K562 (cell line): ENCODE results near the gene MTG2. TPM values are rescaled to one million over a fixed set of nuclear protein-coding genes. Genes with fewer than 3 reads are reported as not detected.

Experiments used
- ATAC-seq: fragments of 200-7000 bp; cut with Tn5 transposase; 3 replicates; pipeline ENCODE4 v1.9.1; 2020; ENCODE audit warnings: moderate library complexity
- BruUV-seq: library from RNA; stranded (reverse); fragments of 400-500 nt; replicated peaks from 2 replicates; lab custom pipeline; 2021; lab: Mats Ljungman, UMichigan
- CTCF ChIA-PET: fragments of 300-600 bp; formaldehyde crosslinking; extraction: SDS; loops from one replicate; lab custom pipeline; 2021; ENCODE audit warnings: low intra/inter-chr PET ratio; lab: Yijun Ruan, JAX
- POLR2A ChIA-PET: fragments of 300-600, 350-650 bp; sonication (Branson Sonifier 250); formaldehyde crosslinking; extraction: SDS; loops from one replicate; lab custom pipeline; 2021; ENCODE audit warnings: antibody characterized with exemption, inconsistent platforms; lab: Yijun Ruan, JAX
- DNase-seq, 4 experiments: peaks; one replicate each; pipeline versions ENCODE4 v3.0.0 to v3.0.0-alpha.2; 2011 to 2018; ENCODE audit warnings: low spot score in 3 of 4, mixed read lengths in 3 of 4; ENCODE audit errors: extremely low read depth in 1 of 4
- FAIRE-seq: peaks from 2 replicates; lab custom pipeline; 2011; peaks lifted over from hg19 to GRCh38; lab: Jason Lieb, UNC
- H2AFZ ChIP-seq: 2 replicates; pipeline ENCODE4 v1.6.0; 2011; ENCODE audit warnings: low read depth, low read length, control low read depth, inconsistent platforms
- H3K27ac ChIP-seq: fragments of 200-600 bp; 3 replicates; pipeline ENCODE4 v1.8.0; 2011; ENCODE audit warnings: low read depth, mild to moderate bottlenecking, control low read depth, inconsistent platforms, low read length, moderate library complexity, mixed read lengths; ENCODE audit errors: extremely low read depth
- H3K27me3 ChIP-seq, 2 experiments: fragments of 300-600 bp in 1 of 2; 2 replicates in 1 of 2; 3 replicates in 1 of 2; pipeline versions ENCODE4 v1.6.0 to v1.8.0; 2011; ENCODE audit warnings: inconsistent platforms in 2 of 2, low read length in 2 of 2, mild to moderate bottlenecking in 1 of 2, mixed read lengths in 1 of 2, moderate library complexity in 1 of 2; ENCODE audit not compliant: control insufficient read depth in 2 of 2, insufficient read depth in 2 of 2
- H3K36me3 ChIP-seq: fragments of 300-600 bp; 3 replicates; pipeline ENCODE4 v1.8.0; 2011; ENCODE audit warnings: mild to moderate bottlenecking, low read length, inconsistent platforms; ENCODE audit not compliant: control insufficient read depth, insufficient read depth
- H3K4me1 ChIP-seq, 2 experiments: fragments of 200-600 bp in 1 of 2; replicated peaks in 1 of 2; 2 replicates in 1 of 2; 3 replicates in 1 of 2; pipeline versions ENCODE4 v1.5.1 to v1.8.0; 2011; ENCODE audit warnings: inconsistent platforms in 2 of 2, low read length in 2 of 2, mild to moderate bottlenecking in 1 of 2, mixed read lengths in 1 of 2, moderate library complexity in 1 of 2; ENCODE audit not compliant: control insufficient read depth in 2 of 2, insufficient read depth in 2 of 2
- H3K4me2 ChIP-seq: 2 replicates; pipeline ENCODE4 v1.6.1; 2011; ENCODE audit warnings: low read length, control low read depth, inconsistent platforms, mixed read lengths; ENCODE audit not compliant: insufficient read depth
- H3K4me3 ChIP-seq: fragments of 200-600 bp; sonication (generic), shearing (Covaris generic); 2 replicates; pipeline ENCODE4 v1.5.1; 2016; ENCODE audit warnings: control low read depth, inconsistent platforms
- H3K79me2 ChIP-seq: fragments of 200-600 bp; 3 replicates; pipeline ENCODE4 v1.8.0; 2011; ENCODE audit warnings: low read length, inconsistent platforms; ENCODE audit not compliant: control insufficient read depth, insufficient read depth
- H3K9ac ChIP-seq, 2 experiments: 2 replicates each; pipeline versions ENCODE4 v1.6.0 to v1.6.1; 2011; ENCODE audit warnings: low read depth in 2 of 2, low read length in 2 of 2, control low read depth in 1 of 2, inconsistent platforms in 1 of 2, mild to moderate bottlenecking in 1 of 2, mixed read lengths in 1 of 2; ENCODE audit not compliant: insufficient read depth in 1 of 2
- H3K9me1 ChIP-seq: one replicate; pipeline ENCODE4 v1.6.0; 2011; ENCODE audit warnings: inconsistent platforms, mild to moderate bottlenecking, low read length, moderate library complexity; ENCODE audit not compliant: control insufficient read depth, insufficient read depth
- H3K9me3 ChIP-seq: replicated peaks from 2 replicates; pipeline ENCODE4 v1.5.1; 2011; ENCODE audit warnings: low read depth, low read length, inconsistent platforms; ENCODE audit not compliant: control insufficient read depth, insufficient read depth
- H4K20me1 ChIP-seq: replicated peaks from 2 replicates; pipeline ENCODE4 v1.6.1; 2011; ENCODE audit warnings: low read length, inconsistent platforms, mixed read lengths; ENCODE audit not compliant: control insufficient read depth, insufficient read depth
- CEBPG ChIP-seq, 3 experiments: fragments of 200-800 bp in 1 of 3; sonication (Bioruptor generic) in 1 of 3; sonication (generic) in 1 of 3; formaldehyde crosslinking in 1 of 3; IDR thresholded peaks in 2 of 3; conservative IDR thresholded peaks in 1 of 3; 2 replicates each; pipeline versions ENCODE4 v1.6.1 to v1.8.0; 2016 to 2022; ENCODE audit warnings: missing compliant biosample characterization in 2 of 3, missing genetic modification characterization in 2 of 3, mild to moderate bottlenecking in 1 of 3, missing genetic modification reagents in 1 of 3
- E2F3 ChIP-seq: fragments of 250-450 bp; sonication (Bioruptor Pico); IDR thresholded peaks from 2 replicates; pipeline ENCODE4 v1.4.0; 2020; ENCODE audit warnings: mild to moderate bottlenecking
- FOXP4 ChIP-seq: sonication (generic); formaldehyde crosslinking; IDR thresholded peaks from 2 replicates; pipeline ENCODE4 v1.8.0; 2022; ENCODE audit warnings: mild to moderate bottlenecking, missing genetic modification reagents, borderline replicate concordance
- NKRF ChIP-seq: fragments of 450-650 bp; IDR thresholded peaks from 2 replicates; pipeline ENCODE4 v1.6.1; 2016; ENCODE audit warnings: borderline replicate concordance
- RBFOX2 ChIP-seq: fragments of 200-400 bp; formaldehyde crosslinking; IDR thresholded peaks from 2 replicates; pipeline ENCODE4 v1.6.1; 2017; ENCODE audit warnings: low read depth, mild to moderate bottlenecking, low read length, moderate library complexity
- SIN3A ChIP-seq, 2 experiments: fragments of 150-350 bp in 1 of 2; IDR thresholded peaks; 2 replicates each; pipeline ENCODE4 v1.6.1; 2011 to 2016; ENCODE audit warnings: borderline replicate concordance in 2 of 2, low read depth in 2 of 2, low read length in 2 of 2, mild to moderate bottlenecking in 2 of 2, moderate library complexity in 2 of 2; ENCODE audit not compliant: control insufficient read depth in 1 of 2
- STAT5A ChIP-seq: IDR thresholded peaks from 2 replicates; pipeline ENCODE4 v1.6.1; 2012; ENCODE audit warnings: low read length, inconsistent platforms, borderline replicate concordance
- ZNF696 ChIP-seq: fragments of 250-450 bp; sonication (Bioruptor Pico); conservative IDR thresholded peaks from 2 replicates; pipeline ENCODE4 v1.4.0; 2020; ENCODE audit warnings: mild to moderate bottlenecking, moderate library complexity
- WGBS: fragments of 100-300 bp; shearing (Covaris generic); methylation state at CpG from one replicate; pipeline ENCODE4 v1.1.6; 2016; ENCODE audit warnings: low coverage, mixed read lengths; ENCODE audit not compliant: insufficient coverage; ENCODE audit errors: missing lambda C conversion rate; 5-methylcytosine and 5-hydroxymethylcytosine counted together
- in situ Hi-C: fragments of 300-500 bp; cut with MboI; formaldehyde crosslinking; loops from 4 replicates; pipeline ENCODE4 v1.15.0; 2018; ENCODE audit warnings: inconsistent platforms, mixed read lengths
- intact Hi-C: fragments of 100-400 bp; cut with micrococcal nuclease; formaldehyde crosslinking; loops from 2 replicates; pipeline ENCODE4 v1.14.2; 2022
- polyA plus RNA-seq, 8 experiments: library from polyadenylated mRNA; depleted of rRNA in 4 of 8; stranded (reverse) in 5 of 8; unstranded in 3 of 8; fragments of >200 nt; fragmentation: Nextera tagmentation in 2 of 8; fragmentation: Illumina TruSeq in 1 of 8; extraction: Ambion mirVana in 2 of 8; extraction: Trizol in 1 of 8; gene quantifications; 2 replicates each; pipeline versions ENCODE4 v1.2.1 to v1.2.3, GENCODE V29; 2011 to 2014; ENCODE audit warnings: inconsistent platforms in 1 of 8, missing spikeins in 1 of 8
- total RNA-seq, 7 experiments: library from RNA; depleted of rRNA in 6 of 7; stranded (reverse); fragments of >200 nt in 6 of 7; fragmentation: Illumina TruSeq in 2 of 7; extraction: Trizol in 2 of 7; gene quantifications; 2 replicates each; pipeline versions ENCODE4 v1.2.1 to v1.2.3, GENCODE V29; 2011 to 2021; ENCODE audit warnings: low replicate concordance in 1 of 7

Gene MTG2
- total and polyA plus RNA-seq, 9 of the 15 experiments (the other 6 are each of a cell fraction or from before 2014, with no cell fraction given), result 8.7 to 67.5 (median 44.5) TPM

- TF ChIP-seq SIN3A (IDR thresholded peaks at IDR 0.05; ENCODE audit: borderline replicate concordance in 2 of 2, control insufficient read depth in 1 of 2, low read depth in 2 of 2, low read length in 2 of 2), result peak; percentile 46 to 69; a peak in 2 of 4 replicates
- no peak for TF ChIP-seq ZNF696 (CRISPR knock-in tag)
- peak; percentile 89 for TF ChIP-seq NKRF
- TF ChIP-seq E2F3 (CRISPR knock-in tag), result no peak
- no peak for TF ChIP-seq CEBPG (CRISPR knock-in tag; IDR thresholded peaks at IDR 0.05)
- TF ChIP-seq CEBPG (tag; conservative IDR thresholded peaks at IDR 0.05 in 1 of 2, IDR thresholded peaks at IDR 0.05 in 1 of 2), result no peak
- TF ChIP-seq STAT5A, result no peak
- TF ChIP-seq, all 486 proteins: peak for 125
Observed at GRCh38 chr20:62146019-62146755, 36.6 kb upstream of the MTG2 start (continued).

GRCh38 chr20:62147125-62147524 lies 35.7 kb upstream of the MTG2 start:
- intact Hi-C loops, result loop anchor here (10.0 kb wide), 1 partner anchor 238 kb away; the partner anchor contains the start of gene RPS21
- TF ChIP-seq RBFOX2 (peak; percentile 18; the same call in 1 of the 2 replicates), FOXP4 (no peak)
- TF ChIP-seq, all 486 proteins: peak for 1

More at GRCh38 chr20:62147125-62147524, 35.7 kb upstream of the MTG2 start:
- H3K9me1 ChIP-seq, result peaks cover 7% of the 10 kb centered on the region
- POLR2A ChIA-PET, result no interaction called here
- H3K36me3 ChIP-seq, result peaks cover 40% of the 10 kb centered on the region
- H3K27me3 ChIP-seq, result no peaks in the 10 kb centered on the region
- H3K4me1 ChIP-seq, result peaks cover 34 to 85% of the 10 kb centered on the region in 2 experiments; a peak in 4 of 5 replicates
- peak overlapping the region in 1 of 2 experiments; percentile 82; a peak in 2 of 4 replicates for H3K9ac ChIP-seq
- no peaks in the 10 kb centered on the region for H3K9me3 ChIP-seq
- WGBS, result 88% methylated on average over 5 of the region's 6 CpGs
- H4K20me1 ChIP-seq, result peaks cover 52% of the 10 kb centered on the region
- CTCF ChIA-PET, result no interaction called here
- peaks cover 92% of the 10 kb centered on the region for H3K79me2 ChIP-seq
- DNase-seq (no peak), ATAC-seq (no peak), FAIRE-seq (no peak)
- no peak overlapping the region for H3K27ac ChIP-seq
- in situ Hi-C loops, result no loop called here
- no peak overlapping the region for H3K4me3 ChIP-seq
- BruUV-seq, result no TSS peak
- H2AFZ ChIP-seq, result no peak overlapping the region
- H3K4me2 ChIP-seq, result no peak overlapping the region
